Left kidney (tissue), 2 donors: ENCODE measurements around the gene MBOAT7. TPM values are rescaled to one million over a fixed set of nuclear protein-coding genes. Genes with fewer than 3 reads are reported as not detected.
A peak's percentile ranks its signal among the peaks of the same experiment; 100 is the strongest.

Experiments used
- DNase-seq: peaks from one replicate; pipeline ENCODE4 v3.0.0-alpha.2; 2013
- polyA plus RNA-seq: library from polyadenylated mRNA; unstranded; fragments of 120-200 nt; gene quantifications from one replicate; pipeline ENCODE4 v1.2.1, GENCODE V29; 2013; ENCODE audit not compliant: insufficient read length

The MBOAT7 gene
- polyA plus RNA-seq, 1 donor: 58.7 TPM

DNA sequence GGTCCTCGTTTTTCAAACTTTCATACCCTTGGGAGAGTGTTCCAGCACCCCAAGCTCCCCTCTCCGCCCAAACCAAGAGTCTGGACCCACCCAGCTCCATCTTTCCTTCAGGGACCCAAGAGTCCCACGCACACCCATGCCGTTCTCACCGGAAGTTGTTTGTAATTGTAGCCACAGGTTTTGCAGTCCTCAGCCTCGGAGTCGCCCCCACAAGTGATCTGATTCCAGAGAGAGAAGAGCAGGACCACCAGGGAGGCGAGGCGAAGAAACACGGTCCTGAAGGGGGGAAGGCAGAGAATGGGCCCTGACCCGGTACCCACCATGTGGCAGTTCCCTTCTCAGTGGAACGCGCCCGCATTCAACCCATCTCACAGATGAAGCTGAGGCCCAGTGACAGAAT is 26.5 kb downstream of the MBOAT7 start:
- no peak for DNase-seq

DNA sequence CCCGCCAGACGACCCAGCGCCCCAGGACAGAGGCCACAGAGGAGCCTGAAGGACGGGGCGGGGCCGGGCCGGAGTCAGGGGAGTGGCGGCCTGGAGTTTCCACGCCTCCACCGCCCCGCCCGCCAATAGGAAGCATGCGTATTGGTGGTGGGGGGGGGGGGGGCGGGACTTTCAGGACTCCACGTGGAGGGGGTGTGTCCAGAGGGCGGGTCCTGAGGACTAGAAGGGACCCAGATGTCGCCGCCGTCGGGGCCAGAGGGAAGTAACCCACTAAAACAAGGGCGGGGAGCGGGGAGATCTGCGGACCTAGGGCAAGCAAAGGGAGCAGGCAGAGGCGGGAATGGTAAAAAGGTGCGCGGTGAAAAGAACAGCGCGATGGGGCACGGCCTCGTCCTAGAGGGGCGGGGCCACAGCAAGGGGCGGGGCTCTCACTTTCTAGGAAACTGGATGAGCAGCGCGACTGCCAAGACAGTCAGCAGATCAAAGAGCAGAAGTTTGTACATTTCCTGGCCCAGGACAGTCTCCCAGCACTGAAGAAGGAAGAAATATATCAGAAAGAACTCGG is 27.1 kb downstream of the MBOAT7 start:
- DNase-seq: no peak

DNA sequence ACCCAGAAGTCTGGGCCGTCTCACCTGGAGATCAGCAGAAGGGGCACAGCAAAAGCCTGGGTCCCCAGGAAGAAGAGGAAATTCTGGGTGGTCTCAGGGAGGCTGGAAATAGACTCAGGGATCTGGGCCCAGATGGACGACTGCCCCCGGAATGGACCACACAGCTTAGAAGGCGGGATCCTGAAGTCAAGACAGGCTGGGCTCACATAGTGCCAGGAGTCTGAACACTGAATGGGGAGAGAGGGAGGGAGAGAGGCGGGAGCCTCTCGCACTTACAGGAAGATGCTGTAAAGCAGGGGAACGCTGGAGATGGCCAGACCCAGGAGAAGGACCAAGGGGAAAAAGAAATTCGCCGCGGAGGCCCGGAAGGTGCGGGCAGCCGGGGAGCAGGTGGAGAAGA is 28.5 kb downstream of the MBOAT7 start:
- DNase-seq: no peak

DNA sequence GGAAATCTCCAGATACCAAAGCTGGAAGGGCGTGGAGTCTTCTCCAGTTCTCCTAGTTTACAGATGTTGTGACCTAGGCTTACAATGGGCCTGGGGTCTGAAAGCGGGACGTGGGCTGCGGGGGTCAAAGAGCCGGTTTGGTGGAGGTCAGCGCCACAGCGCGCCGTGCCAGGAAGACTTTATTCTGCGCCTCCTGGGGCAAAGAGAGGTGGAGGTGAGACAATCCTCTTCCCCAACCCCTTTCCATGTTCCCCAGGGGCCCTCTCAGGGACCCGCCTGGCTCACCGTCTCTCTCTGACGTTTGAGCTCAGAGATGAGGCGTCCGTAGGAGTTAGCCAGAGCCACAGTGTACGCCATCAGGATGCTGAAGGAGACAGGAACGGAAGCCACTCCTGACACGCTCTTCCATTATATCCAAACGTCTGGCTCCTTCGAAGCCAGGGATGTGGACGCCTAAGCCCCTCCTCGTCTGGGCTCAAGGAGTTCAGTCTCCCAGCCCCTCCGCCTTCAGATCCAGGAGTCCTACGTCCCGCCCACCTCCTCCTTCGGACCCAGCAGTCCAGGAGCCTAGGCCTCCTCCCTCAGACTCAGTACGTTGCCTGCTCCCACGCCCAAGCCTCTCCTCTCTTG is 29.1 kb downstream of the MBOAT7 start:
- DNase-seq: no peak

DNA sequence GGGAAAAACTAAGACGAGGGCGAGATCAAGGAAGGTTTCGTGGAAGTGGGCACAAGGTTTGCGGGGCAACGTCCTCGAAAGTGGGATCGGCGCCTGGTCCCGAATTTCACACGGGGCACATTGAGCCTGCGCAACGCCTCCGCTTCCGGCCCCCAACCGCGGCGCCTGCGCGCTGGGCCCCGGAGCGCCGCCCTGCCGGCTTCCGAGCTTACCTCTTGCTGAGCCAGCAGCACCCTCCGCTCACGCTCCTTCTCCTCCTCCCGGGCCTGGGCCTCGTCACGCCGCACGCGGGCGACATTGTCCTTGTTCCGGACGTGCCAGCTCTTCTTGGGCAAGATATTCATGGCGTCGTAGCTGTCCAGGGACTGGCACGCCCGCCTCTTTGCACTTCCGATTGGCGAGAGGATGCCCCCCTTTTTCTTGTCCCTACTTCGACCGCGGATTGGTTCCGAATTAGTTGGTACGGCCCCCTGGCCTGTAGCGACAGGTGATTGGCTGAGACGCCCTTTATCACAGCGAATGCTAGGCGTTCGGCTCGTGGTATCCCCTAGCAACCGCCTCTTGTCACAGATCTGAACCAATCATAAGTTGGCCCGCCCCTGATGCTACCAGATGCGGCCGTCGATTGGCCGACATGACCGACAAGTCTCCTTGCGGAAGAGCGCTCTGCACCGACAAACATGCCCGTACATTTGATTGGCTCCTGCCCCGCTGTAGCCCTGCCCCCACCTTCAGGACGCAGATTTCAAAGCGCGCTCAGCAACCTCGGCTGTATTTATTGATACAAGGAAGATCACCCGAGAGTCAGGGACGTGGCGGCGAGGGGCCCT is 29.8 kb downstream of the MBOAT7 start, which contains the start of gene LENG1:
Gene LENG1, minus strand, starts transcription at position 370 of the 830 bp plus-strand sequence. Its CDS starts 26 bp downstream, at position 344.
- DNase-seq: peak; percentile 100

DNA sequence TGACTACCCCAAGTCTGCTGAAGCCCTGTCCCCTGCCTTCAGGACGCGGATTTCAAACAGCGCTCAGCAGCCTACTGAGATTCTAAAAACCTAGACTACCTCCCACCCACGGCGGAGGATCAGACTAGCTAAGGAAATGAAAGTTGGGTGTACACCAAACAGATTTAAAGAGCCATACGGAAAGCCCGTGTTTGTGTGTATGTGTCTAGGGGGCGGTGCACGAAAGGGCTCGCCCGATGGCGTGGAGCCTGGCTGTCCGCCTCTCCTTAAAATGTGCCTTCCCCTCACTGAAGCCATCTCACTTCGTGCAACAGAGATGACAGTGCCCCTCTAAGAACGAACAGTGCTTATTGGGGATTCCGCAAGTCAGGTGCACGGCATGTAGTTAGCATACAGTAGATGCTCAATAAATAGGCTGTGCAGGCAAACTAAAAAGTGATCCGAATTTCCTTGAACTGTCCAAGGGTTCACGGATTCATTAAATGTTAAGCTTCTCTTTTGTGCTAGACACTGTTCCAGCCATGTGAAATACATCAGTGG is 30.5 kb downstream of the MBOAT7 start:
- DNase-seq: no peak

DNA sequence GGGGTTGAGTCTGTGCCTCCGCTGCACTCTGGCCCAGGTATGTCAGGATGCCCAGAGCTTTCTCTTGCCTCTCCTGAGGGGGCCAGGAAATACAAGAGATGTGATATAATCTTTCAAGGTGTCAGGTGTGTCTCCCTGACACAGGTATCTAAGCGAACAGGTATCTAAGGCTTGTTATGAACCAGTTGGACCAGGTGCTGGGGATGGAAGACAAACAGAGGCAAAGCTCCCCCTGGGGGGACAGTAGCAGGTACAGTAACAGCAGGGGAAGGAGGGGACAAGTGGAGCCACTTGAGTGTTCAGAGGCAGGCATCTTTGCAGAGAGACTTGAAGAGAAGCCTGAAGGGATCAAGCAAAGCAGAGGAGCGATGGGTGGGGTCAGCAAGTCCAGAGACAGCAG is 32.4 kb downstream of the MBOAT7 start:
- DNase-seq: no peak

DNA sequence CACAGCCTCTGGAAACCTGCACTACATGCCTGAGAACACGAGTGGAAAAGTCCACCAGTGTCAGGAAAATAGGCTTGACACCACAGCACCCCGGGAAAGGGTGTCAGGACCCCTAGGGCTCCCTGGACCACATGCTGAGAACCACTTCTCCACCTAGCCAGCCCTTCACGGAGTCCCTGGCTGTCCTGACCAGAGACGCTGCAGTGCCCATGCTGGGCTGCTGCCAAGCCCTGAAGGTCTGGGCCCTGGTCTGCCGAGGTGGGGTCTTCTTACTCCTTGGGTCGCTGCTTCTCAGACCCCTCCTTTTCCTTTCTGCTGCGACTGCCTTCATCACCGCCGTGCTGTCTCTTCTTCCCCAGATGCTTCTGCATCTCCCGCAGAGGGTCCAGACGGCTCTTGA is 32.9 kb downstream of the MBOAT7 start:
- no peak for DNase-seq

DNA sequence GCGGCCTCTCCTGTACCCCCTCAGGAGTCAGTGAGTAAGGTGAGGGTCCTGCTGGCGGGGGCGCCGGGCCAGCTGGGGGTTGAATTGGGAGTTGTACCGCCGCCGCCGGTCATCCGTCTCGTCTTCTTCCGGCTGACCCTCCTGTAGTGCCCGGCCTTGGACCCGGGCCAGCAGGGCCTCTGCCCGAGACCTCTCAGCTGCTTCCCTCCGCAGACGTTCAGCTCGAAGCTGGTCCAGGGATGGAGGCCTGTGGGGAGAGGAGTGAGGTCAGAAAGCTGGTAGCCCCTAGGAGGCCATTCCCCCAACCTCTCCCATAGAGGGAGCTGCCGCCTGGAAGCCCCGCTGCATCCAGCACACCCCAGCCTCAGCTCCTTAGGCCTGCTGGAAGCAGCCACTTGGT is 33.7 kb downstream of the MBOAT7 start:
- DNase-seq: no peak

DNA sequence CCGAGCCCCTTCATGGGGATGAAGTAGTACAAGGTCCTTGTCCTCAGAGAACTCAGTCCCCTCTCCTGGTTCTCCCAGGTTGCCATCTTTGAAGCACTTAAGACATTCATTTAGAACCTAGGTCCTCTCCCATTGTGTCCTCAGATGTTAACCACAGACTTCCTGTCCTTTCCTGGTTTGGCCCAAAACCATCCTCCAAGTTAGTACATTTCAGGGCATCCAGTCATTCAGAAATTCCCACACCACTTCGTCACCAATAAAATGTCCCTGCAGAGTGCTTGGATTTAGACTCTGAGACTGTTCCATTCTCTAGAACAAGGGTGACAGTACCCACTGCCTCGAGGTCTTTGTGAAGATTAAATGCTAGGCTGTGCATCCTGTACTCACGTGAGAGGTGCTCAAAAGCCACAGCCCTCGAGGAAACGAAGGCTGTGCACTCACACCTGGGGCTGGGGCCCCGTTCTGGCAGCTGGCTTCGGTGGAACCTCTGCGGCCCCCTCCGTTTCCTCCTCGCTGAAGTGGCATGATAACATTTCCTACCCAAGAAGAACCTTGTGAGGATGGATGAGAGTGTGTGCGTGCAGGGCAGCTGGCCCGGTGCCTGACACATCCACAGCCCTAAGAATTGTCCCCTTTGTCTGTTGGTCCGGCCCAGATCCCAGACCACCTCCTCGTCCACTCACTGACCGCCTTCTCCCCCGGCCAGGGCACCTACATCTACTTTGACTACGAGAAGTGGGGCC is 34.6 kb downstream of the MBOAT7 start:
- DNase-seq: no peak

DNA sequence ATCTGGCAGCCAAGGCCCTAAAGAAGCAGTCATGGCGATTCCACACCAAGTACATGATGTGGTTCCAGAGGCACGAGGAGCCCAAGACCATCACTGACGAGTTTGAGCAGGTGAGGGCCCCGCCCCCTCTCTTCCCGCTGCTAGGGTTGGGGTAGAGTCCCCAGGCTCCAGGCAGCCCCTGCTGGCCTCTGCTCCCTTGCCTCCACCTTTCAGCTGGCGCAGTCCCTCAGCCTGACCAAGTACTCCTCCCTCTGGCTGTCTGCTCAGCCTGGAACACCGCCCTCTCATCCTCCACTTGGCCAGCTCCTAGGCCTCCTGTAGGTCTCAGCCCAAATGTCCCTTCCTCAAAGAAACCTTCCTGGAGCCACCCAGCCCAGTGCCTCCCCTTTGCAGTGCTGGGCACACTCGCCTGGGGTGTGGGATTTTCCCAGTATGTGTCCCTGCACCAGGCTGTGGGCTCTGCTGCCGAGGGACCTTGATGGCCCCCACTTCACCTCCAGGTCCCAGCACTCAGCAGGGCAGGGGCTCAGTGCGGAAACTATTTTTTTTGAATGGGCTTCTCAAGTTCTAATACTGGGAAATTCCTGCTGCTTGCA is 35.6 kb downstream of the MBOAT7 start:
- DNase-seq: no peak

DNA sequence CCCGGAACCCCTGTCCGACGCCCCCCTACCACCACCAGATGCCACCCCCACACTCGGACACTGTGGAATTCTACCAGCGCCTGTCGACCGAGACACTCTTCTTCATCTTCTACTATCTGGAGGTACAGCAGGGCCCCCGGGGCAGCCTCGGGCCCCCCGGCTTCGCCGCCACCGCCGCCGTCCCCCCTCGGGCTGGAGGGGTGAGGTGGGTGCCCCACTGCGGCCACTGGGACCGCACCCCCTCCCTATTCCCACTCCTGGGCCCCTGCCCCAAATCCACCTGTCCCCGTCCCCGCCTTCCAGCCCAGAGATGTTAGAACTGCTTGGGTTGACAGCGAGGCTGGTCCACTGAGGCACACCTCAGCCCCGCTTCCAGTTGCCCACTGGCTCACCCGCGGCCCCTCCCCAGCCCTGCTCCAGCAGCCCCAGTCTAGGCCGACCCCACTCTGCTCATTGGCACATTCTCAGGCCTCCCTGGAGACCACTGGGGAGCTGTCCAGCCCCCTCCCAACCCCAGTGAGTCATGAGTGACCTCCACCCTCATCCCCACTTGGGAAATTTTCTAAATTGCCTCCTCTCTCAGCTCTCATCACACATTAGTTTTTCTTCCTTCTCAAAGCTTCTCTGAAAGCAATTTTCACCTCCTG is 36.4 kb downstream of the MBOAT7 start:
- DNase-seq: no peak

DNA sequence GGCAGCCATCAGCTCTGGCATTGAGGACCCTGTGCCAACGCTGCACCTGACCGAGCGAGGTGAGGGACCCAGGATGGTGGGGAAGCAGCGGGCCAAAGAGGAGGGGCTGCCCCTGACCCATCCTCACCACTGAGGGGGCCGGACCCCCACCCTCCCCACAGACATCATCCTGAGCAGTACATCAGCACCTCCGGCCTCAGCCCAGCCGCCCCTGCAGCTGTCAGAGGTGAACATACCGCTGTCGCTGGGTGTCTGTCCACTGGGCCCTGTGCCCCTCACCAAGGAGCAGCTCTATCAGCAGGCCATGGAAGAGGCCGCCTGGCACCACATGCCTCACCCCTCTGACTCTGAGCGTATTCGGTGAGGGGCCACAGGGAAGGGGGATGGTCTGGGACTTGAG is 37.1 kb downstream of the MBOAT7 start:
- DNase-seq: no peak

DNA sequence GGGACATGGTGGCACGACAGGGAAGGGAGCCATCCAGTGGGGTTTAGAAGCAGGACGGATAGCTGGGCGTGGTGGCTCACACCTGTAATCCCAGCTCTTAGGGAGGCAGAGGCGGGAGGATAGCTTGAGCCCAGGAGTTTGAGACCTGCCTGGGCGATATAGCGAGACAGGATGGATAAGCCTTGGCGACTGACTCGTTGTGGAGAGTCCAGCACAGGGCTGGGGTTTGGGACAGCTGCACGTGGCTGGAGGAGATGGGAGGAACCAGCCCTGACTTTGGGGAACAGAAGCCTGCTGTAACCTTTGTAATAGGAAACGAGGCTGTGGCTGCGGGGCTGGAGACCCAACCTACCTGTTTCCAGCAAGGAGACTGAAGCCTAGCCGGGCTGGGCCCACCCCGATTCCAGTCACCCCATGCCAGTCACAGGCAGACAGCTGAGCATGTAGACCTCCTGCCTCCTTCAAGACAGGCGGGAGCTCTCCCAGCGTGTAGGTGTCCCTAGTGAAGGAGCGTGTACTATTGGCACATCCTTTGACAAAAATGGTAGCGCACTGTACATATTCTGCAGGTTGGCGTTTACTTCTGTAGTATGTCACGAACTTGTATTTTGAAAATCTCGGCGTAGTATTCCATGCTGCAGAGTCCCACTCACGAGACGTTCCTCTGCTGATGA is 37.9 kb downstream of the MBOAT7 start:
- DNase-seq: no peak

DNA sequence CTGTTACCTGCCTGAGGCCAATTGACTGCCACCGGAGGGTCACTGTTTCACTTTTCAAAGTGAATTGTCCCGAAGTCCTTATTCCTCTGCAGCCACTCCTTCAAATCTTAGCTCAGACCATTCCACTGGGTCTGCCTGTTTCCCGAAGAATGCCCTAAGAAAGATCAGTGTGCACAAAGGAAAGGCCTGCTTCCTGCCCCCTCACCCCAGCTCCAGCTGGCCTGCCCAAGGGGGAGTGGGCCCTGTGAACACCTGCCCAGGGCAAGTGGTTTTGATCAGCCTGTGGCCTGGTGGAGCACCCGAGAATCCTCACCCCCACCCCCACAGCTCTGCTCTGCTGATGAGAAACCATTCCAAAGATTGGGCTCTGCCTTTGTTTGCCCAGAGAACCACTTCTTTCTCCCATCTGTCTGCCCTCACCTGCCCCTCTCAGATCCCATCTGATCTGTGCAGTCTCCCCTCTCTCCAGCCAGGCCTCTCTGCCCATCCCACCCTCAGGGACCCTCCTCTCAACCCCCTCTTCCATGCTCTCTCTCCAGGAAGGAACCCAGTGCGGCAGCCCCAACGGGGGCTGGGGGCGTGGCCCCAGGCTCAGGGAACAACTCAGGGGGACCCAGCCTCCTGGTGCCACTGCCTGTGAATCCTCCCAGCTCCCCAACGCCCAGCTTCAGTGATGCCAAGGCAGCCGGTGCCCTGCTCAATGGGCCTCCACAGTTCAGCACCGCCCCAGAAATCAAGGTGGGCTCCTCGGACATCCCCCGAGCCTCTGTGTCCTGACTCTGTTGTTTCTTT is 40.2 kb downstream of the MBOAT7 start:
- DNase-seq: no peak

DNA sequence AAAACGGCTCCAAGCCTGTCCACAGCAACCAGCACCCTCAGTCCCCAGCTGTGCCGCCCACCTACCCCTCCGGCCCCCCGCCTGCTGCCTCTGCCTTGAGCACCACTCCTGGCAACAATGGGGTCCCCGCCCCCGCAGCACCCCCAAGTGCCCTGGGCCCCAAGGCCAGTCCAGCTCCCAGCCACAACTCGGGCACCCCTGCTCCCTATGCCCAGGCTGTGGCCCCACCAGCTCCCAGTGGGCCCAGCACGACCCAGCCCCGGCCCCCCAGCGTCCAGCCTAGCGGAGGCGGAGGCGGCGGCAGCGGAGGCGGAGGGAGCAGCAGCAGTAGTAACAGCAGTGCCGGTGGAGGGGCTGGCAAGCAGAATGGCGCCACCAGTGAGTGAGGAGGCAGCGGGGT is 41.2 kb downstream of the MBOAT7 start:
- DNase-seq: no peak

DNA sequence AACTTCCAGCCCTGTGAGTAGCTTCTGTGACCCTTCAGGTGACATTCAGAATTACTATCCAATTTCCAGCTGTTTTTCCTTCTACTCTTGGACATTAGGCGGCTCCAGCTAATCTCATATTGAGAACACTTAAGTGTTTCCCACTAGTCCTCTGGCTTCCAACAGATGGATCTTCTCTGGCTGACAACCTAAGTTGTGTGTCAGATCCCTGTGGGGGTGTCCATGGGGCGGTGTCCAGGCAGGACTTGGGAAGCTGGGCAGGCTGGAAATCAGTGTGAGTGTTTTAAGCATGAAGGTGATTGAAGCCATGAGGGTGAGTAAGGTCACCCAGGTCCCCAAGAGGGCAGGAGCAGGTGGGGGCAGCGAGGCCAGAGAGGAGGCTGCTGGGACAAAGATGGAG is 41.7 kb downstream of the MBOAT7 start:
- peak; percentile 61 for DNase-seq

DNA sequence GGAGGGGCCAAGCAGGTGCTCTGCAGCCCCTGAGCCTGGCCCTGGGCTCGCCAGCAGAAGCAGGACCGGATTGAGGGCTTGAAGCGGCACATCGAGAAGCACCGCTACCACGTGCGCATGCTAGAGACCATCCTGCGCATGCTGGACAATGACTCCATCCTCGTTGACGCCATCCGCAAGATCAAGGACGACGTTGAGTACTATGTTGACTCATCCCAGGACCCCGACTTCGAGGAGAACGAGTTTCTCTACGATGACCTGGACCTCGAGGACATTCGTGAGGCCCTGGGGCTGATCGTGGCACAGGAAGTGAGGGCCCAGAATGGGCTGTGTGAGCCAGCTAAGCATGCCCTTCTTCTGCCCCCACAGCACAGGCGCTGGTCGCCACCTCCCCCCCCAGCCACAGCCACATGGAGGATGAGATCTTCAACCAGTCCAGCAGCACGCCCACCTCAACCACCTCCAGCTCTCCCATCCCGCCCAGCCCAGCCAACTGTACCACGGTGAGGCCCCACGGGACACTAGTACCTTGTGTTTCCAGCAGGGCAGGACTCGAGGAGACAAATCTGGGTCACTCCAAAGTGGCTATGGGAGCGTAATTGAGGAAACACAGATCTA is 43.7 kb downstream of the MBOAT7 start:
- DNase-seq: no peak

DNA sequence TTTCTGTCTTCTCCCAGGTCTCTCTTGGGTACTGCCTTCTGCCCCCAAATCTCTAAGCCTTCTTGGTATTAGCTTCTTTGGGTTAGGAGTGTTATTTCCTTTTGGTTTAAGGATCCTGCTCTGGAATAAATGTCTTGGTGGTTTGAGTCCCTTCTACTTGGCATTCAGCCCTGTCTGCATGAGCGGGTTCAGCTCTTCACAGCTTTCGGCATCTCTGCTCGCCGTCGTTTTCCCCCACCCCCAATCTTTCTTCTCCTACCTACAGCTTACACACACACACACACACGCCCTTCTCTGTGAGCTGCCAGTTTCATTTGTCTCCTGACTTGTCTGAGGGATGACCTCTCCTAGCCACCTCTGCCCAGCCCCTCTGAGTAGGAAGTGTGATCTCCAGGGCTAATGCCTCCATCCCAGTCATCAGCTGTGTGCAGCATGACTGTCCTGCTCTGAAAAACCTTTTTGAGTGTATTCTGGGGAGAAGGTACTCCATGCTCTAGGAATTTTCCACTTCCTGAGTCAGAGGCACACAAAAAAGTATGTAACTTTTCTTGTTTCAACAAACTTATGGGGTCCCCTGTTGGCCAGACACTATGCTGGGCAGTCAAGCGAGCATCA is 47.1 kb downstream of the MBOAT7 start:
- DNase-seq: no peak
